Measurements from ENCODE around the gene MPP1. TPM values are rescaled to one million over a fixed set of nuclear protein-coding genes. Genes with fewer than 3 reads are reported as not detected.
"Not testable (repeated sequence)": the region's sequence is repeated elsewhere in the genome, so short reads cannot be mapped to it uniquely, and the experiment has no call there.

The MPP1 gene
- total and polyA plus RNA-seq, 7 experiments from 2014 or later = 23.2 to 76.7 (median 34.8) TPM

DNA sequence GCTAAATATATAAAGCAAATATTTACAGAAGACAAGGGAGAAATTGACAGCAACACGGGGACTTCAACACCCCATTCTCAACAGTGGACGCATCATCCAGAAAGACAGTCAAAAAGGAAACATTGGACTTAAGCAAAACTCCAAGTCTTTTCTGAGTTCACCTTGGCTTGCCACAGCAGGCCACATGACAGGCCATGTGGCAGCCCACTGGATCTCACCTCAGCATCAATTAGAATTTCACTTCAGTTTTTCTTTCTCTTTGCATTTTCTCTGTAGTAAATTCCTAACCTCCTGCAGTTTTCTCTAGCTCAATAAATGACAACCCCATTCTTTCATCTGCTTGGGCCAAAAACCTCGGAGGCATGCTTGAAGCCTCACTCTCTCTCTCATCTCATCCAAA, 16.7 kb upstream of the MPP1 start:
- Histone ChIP-seq H3K4me3 (ENCODE audit: low read length) (no peak overlapping the region), H3K27me3 (ENCODE audit: control insufficient read depth in 2 of 2, insufficient read depth in 2 of 2, low read length in 2 of 2) (no peaks in the 10 kb centered on the region), H3K36me3 (ENCODE audit: control insufficient read depth in 2 of 3, insufficient read depth in 3 of 3, low read length in 3 of 3) (no peaks in the 10 kb centered on the region), H3K27ac (ENCODE audit: low read depth, low read length) (no peak overlapping the region), H3K9me3 (ENCODE audit: control insufficient read depth in 2 of 3, low read length in 3 of 3) (no peaks in the 10 kb centered on the region), H3K4me1 (ENCODE audit: control insufficient read depth in 2 of 2, insufficient read depth in 2 of 2, low read length in 2 of 2) (no peaks in the 10 kb centered on the region)
- no peak overlapping the region for H3K27ac Mint-ChIP-seq
- intact Hi-C loops (cut with micrococcal nuclease) = no loop called here
- no peaks in the 10 kb centered on the region for H3K9me3 Mint-ChIP-seq
- H3K27me3 Mint-ChIP-seq = peaks cover 0 to 7% (median 0%) of the 10 kb centered on the region in 5 donors
- ChIA-PET CTCF (no interaction called here), POLR2A (no interaction called here)
- ATAC-seq (no peak), DNase-seq (no peak)
- H3K36me3 Mint-ChIP-seq = no peaks in the 10 kb centered on the region
- no peak overlapping the region for H3K4me3 Mint-ChIP-seq
- peaks cover 0 to 2% (median 0%) of the 10 kb centered on the region in 7 donors for H3K4me1 Mint-ChIP-seq

DNA sequence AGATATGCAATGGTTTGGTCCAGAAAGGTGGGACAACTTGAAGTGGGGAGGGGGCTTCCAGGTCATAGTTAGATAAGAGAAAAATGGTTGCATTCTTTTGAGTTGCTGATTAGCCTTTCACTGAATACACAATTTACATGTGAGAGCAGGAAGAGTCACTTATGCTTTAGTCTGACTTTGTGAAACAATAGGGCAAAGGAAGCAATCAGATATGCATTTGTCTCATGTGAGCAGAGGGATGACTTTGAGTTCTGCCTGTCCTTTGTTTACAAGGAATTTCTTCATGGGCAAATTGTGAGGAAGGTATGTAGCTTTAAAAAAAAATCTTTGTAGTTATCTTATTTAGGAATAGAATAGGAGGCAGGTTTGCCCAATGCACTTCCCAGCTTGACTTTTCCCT, 16.2 kb upstream of the MPP1 start:
- H3K4me3 Mint-ChIP-seq = no peak overlapping the region
- Histone ChIP-seq H3K9me3 (ENCODE audit: control insufficient read depth in 2 of 3, low read length in 3 of 3) (no peaks in the 10 kb centered on the region), H3K27ac (ENCODE audit: low read depth, low read length) (no peak overlapping the region), H3K4me1 (ENCODE audit: control insufficient read depth in 2 of 2, insufficient read depth in 2 of 2, low read length in 2 of 2) (no peaks in the 10 kb centered on the region), H3K27me3 (ENCODE audit: control insufficient read depth in 2 of 2, insufficient read depth in 2 of 2, low read length in 2 of 2) (no peaks in the 10 kb centered on the region), H3K36me3 (ENCODE audit: control insufficient read depth in 2 of 3, insufficient read depth in 3 of 3, low read length in 3 of 3) (no peaks in the 10 kb centered on the region), H3K4me3 (ENCODE audit: low read length) (no peak overlapping the region)
- peaks cover 0 to 2% (median 0%) of the 10 kb centered on the region in 7 donors for H3K4me1 Mint-ChIP-seq
- intact Hi-C loops (cut with micrococcal nuclease) = no loop called here
- POLR2A ChIA-PET = no interaction called here
- CTCF ChIA-PET = no interaction called here
- no peak for DNase-seq
- peaks cover 0 to 7% (median 0%) of the 10 kb centered on the region in 5 donors for H3K27me3 Mint-ChIP-seq
- H3K27ac Mint-ChIP-seq = no peak overlapping the region
- ATAC-seq = no peak
- no peaks in the 10 kb centered on the region for H3K36me3 Mint-ChIP-seq
- H3K9me3 Mint-ChIP-seq = no peaks in the 10 kb centered on the region

DNA sequence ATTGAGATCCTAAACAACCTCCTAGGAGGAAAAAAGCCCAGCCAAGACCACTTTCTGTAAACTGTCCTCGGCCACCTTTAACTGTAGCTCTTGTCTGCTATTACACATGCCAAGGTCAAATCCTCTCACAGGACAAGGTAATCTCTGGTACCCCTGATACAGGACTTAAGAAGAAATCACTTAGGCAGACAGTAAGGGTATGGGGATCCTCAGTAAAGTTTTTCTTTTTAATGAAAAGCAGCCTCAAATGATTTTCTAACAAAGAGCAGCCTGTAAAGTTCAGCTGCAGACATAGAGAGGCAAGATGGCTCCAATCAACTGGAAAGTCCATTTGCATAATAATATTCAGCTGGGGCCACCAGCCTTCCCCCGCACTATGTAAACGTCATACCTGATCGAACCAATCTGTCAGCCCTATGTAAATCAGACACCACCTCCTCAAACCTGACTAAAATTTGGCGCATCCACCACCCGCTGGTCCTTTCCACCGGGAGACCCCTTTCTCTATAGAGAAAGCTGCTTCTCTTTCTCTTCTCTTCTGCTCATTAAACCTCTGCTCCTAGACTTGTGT, 14.6 kb upstream of the MPP1 start:
- H3K9me3 Mint-ChIP-seq = no peaks in the 10 kb centered on the region
- no peak overlapping the region for H3K4me3 Mint-ChIP-seq
- Histone ChIP-seq H3K4me1 (ENCODE audit: control insufficient read depth in 2 of 2, insufficient read depth in 2 of 2, low read length in 2 of 2) (no peaks in the 10 kb centered on the region), H3K9me3 (ENCODE audit: control insufficient read depth in 2 of 3, low read length in 3 of 3) (no peaks in the 10 kb centered on the region), H3K27me3 (ENCODE audit: control insufficient read depth in 2 of 2, insufficient read depth in 2 of 2, low read length in 2 of 2) (no peaks in the 10 kb centered on the region), H3K36me3 (ENCODE audit: control insufficient read depth in 2 of 3, insufficient read depth in 3 of 3, low read length in 3 of 3) (no peaks in the 10 kb centered on the region), H3K27ac (ENCODE audit: low read depth, low read length) (no peak overlapping the region), H3K4me3 (ENCODE audit: low read length) (no peak overlapping the region)
- CTCF ChIA-PET = no interaction called here
- ATAC-seq = no peak
- POLR2A ChIA-PET = interaction anchor here (0.6 kb wide), 1 partner anchor 23 kb away, joined by 3 read pairs; no protein-coding TSS in a partner anchor
- no peak overlapping the region for H3K27ac Mint-ChIP-seq
- H3K4me1 Mint-ChIP-seq = peaks cover 0 to 2% (median 0%) of the 10 kb centered on the region in 7 donors
- DNase-seq = no peak
- H3K36me3 Mint-ChIP-seq = no peaks in the 10 kb centered on the region
- intact Hi-C loops (cut with micrococcal nuclease) = no loop called here
- H3K27me3 Mint-ChIP-seq = peaks cover 0 to 10% (median 0%) of the 10 kb centered on the region in 5 donors

- Histone ChIP-seq H3K36me3 (ENCODE audit: control insufficient read depth in 2 of 3, insufficient read depth in 3 of 3, low read length in 3 of 3) (no peaks in the 10 kb centered on the region), H3K4me3 (ENCODE audit: low read length) (no peak overlapping the region), H3K4me1 (ENCODE audit: control insufficient read depth in 2 of 2, insufficient read depth in 2 of 2, low read length in 2 of 2) (no peaks in the 10 kb centered on the region), H3K27ac (ENCODE audit: low read depth, low read length) (no peak overlapping the region), H3K9me3 (ENCODE audit: control insufficient read depth in 2 of 3, low read length in 3 of 3) (no peaks in the 10 kb centered on the region), H3K27me3 (ENCODE audit: control insufficient read depth in 2 of 2, insufficient read depth in 2 of 2, low read length in 2 of 2) (no peaks in the 10 kb centered on the region)
- no peak for ATAC-seq
- peak overlapping the region in 1 of 9 donors; percentile 67 for H3K27ac Mint-ChIP-seq
- ChIA-PET CTCF (no interaction called here), POLR2A (interaction anchor here (0.6 kb wide), 1 partner anchor 22 kb away, joined by 3 read pairs; no protein-coding TSS in a partner anchor)
- H3K4me1 Mint-ChIP-seq = peaks cover 0 to 2% (median 0%) of the 10 kb centered on the region in 7 donors
- intact Hi-C loops (cut with micrococcal nuclease) = no loop called here
- H3K36me3 Mint-ChIP-seq = no peaks in the 10 kb centered on the region
- peaks cover 0 to 14% (median 0%) of the 10 kb centered on the region in 5 donors for H3K27me3 Mint-ChIP-seq
- no peak overlapping the region for H3K4me3 Mint-ChIP-seq
- no peaks in the 10 kb centered on the region for H3K9me3 Mint-ChIP-seq
- DNase-seq = no peak
These were observed 13.9 kb upstream of the MPP1 start for GRCh38 chrX:154818916-154819770.

DNA sequence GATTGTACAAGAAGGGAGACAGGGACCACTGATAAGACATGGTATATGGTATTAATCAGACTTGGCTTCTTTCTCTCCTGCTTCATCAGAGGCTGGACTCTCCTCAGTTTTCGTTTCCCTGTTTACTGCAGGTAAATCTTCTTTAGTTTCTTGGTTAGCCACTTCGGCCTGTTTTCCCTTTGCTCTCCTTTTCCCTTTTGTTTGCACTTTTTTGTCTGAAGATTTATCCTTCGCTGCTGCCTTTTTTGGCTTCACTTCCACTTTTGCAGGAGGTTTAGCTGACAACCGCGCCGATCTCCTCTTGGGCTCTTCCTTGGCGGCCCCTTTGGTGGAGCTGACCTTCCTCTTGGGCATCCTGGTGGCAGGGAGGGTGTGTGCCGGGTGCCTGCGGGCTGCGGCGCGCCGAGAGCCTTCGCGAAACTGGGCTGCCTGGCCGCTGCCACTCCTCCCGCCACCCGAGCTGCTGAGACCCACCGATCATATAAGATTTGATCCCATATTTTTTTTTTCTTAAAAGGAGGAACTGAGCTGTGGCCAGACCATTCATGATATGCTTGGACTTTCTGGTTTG, 11.8 kb upstream of the MPP1 start:
- H3K4me1 ChIP-seq (ENCODE audit: control insufficient read depth in 2 of 2, insufficient read depth in 2 of 2, low read length in 2 of 2); H3K27ac ChIP-seq (ENCODE audit: low read depth, low read length); CTCF ChIA-PET; H3K36me3 Mint-ChIP-seq; H3K36me3 ChIP-seq (ENCODE audit: control insufficient read depth in 2 of 3, insufficient read depth in 3 of 3, low read length in 3 of 3); POLR2A ChIA-PET; H3K9me3 ChIP-seq (ENCODE audit: control insufficient read depth in 2 of 3, low read length in 3 of 3); H3K4me1 Mint-ChIP-seq; H3K27me3 ChIP-seq (ENCODE audit: control insufficient read depth in 2 of 2, insufficient read depth in 2 of 2, low read length in 2 of 2); H3K4me3 Mint-ChIP-seq; H3K9me3 Mint-ChIP-seq; H3K4me3 ChIP-seq (ENCODE audit: low read length); intact Hi-C loops (cut with micrococcal nuclease); ATAC-seq; H3K27ac Mint-ChIP-seq; DNase-seq: not testable (repeated sequence)
- peaks cover 0 to 25% (median 0%) of the 10 kb centered on the region in 5 donors for H3K27me3 Mint-ChIP-seq

- H3K27ac Mint-ChIP-seq; intact Hi-C loops (cut with micrococcal nuclease); POLR2A ChIA-PET: not testable (repeated sequence)
These were observed 11.1 kb upstream of the MPP1 start for GRCh38 chrX:154816326-154816898.

More at GRCh38 chrX:154816326-154816898, 11.1 kb upstream of the MPP1 start:
- H3K4me3 ChIP-seq (ENCODE audit: low read length); H3K4me3 Mint-ChIP-seq; H3K27ac ChIP-seq (ENCODE audit: low read depth, low read length); H3K4me1 Mint-ChIP-seq; H3K9me3 ChIP-seq (ENCODE audit: control insufficient read depth in 2 of 3, low read length in 3 of 3); H3K36me3 ChIP-seq (ENCODE audit: control insufficient read depth in 2 of 3, insufficient read depth in 3 of 3, low read length in 3 of 3); DNase-seq; ATAC-seq; H3K4me1 ChIP-seq (ENCODE audit: control insufficient read depth in 2 of 2, insufficient read depth in 2 of 2, low read length in 2 of 2); H3K27me3 ChIP-seq (ENCODE audit: control insufficient read depth in 2 of 2, insufficient read depth in 2 of 2, low read length in 2 of 2); CTCF ChIA-PET; H3K9me3 Mint-ChIP-seq; H3K36me3 Mint-ChIP-seq: not testable (repeated sequence)
- H3K27me3 Mint-ChIP-seq = peaks cover 0 to 27% (median 0%) of the 10 kb centered on the region in 5 donors
